IMR-90 (cell line): ENCODE data around the gene ZG16. TPM values are rescaled to one million over a fixed set of nuclear protein-coding genes. Genes with fewer than 3 reads are reported as not detected.

Experiments used
- ATAC-seq: fragments of 200-7000 bp; cut with Tn5 transposase; 2 replicates; pipeline ENCODE4 v1.9.1; 2020; ENCODE audit warnings: low read depth, mild to moderate bottlenecking, moderate library complexity
- BruUV-seq: library from RNA; stranded (reverse); fragments of 400-500 nt; replicated peaks from 2 replicates; lab custom pipeline; 2021; lab: Mats Ljungman, UMichigan
- CTCF ChIA-PET: fragments of 300-600 bp; formaldehyde crosslinking; extraction: SDS; loops from one replicate; lab custom pipeline; 2021; ENCODE audit warnings: antibody characterized with exemption; lab: Yijun Ruan, JAX
- POLR2A ChIA-PET: fragments of 300-600 bp; sonication (Branson Sonifier 250); formaldehyde crosslinking; loops from one replicate; lab custom pipeline; 2022; ENCODE audit warnings: antibody characterized with exemption; ENCODE audit not compliant: unreplicated experiment; lab: Charles Lee
- DNase-seq: peaks from one replicate; pipeline ENCODE4 v3.0.0; 2013
- H2AFZ ChIP-seq: replicated peaks from 2 replicates; pipeline ENCODE3; 2013; ENCODE audit warnings: low read length, mild to moderate bottlenecking; ENCODE audit not compliant: poor library complexity
- H2AK5ac ChIP-seq: 2 replicates; pipeline ENCODE4 v1.6.1; 2013; ENCODE audit warnings: low read depth, low read length, inconsistent platforms
- H2AK9ac ChIP-seq: replicated peaks from 2 replicates; pipeline ENCODE3; 2013; ENCODE audit warnings: mild to moderate bottlenecking, low read depth, low read length, moderate library complexity; ENCODE audit not compliant: poor library complexity
- H2BK120ac ChIP-seq: 2 replicates; pipeline ENCODE4 v1.6.1; 2013; ENCODE audit warnings: low read depth, low read length, inconsistent platforms
- H2BK15ac ChIP-seq: 3 replicates; pipeline ENCODE4 v1.6.1; 2013; ENCODE audit warnings: low read depth, low read length, inconsistent platforms
- H2BK20ac ChIP-seq: 2 replicates; pipeline ENCODE4 v1.6.1; 2013; ENCODE audit warnings: low read depth, mild to moderate bottlenecking, inconsistent platforms, low read length, moderate library complexity
- H2BK5ac ChIP-seq: 2 replicates; pipeline ENCODE4 v1.6.1; 2013; ENCODE audit warnings: mild to moderate bottlenecking, low read depth, low read length, inconsistent platforms; ENCODE audit not compliant: poor library complexity, severe bottlenecking
- H3K14ac ChIP-seq: replicated peaks from 2 replicates; pipeline ENCODE4 v1.6.1; 2013; ENCODE audit warnings: low read depth, low read length, inconsistent platforms
- H3K18ac ChIP-seq: 2 replicates; pipeline ENCODE4 v1.6.1; 2013; ENCODE audit warnings: low read depth, low read length, control low read depth
- H3K23ac ChIP-seq: 2 replicates; pipeline ENCODE4 v1.6.1; 2013; ENCODE audit warnings: low read depth, low read length, inconsistent platforms
- H3K27ac ChIP-seq: 2 replicates; pipeline ENCODE4 v1.5.1; 2013; ENCODE audit warnings: mild to moderate bottlenecking, control low read depth, low read length; ENCODE audit not compliant: insufficient read depth
- H3K27me3 ChIP-seq: 2 replicates; pipeline ENCODE4 v1.6.1; 2013; ENCODE audit warnings: low read length; ENCODE audit not compliant: control insufficient read depth, insufficient read depth
- H3K36me3 ChIP-seq: 2 replicates; pipeline ENCODE4 v1.6.1; 2013; ENCODE audit warnings: low read length, mixed read lengths; ENCODE audit not compliant: control insufficient read depth, insufficient read depth
- H3K4ac ChIP-seq: 2 replicates; pipeline ENCODE4 v1.6.1; 2013; ENCODE audit warnings: low read depth, low read length, inconsistent platforms
- H3K4me1 ChIP-seq: 2 replicates; pipeline ENCODE4 v1.6.1; 2013; ENCODE audit warnings: low read length, mixed read lengths; ENCODE audit not compliant: control insufficient read depth, insufficient read depth
- H3K4me2 ChIP-seq: 2 replicates; pipeline ENCODE4 v1.6.1; 2013; ENCODE audit warnings: low read depth, mild to moderate bottlenecking, control low read depth, low read length, moderate library complexity
- H3K4me3 ChIP-seq: 2 replicates; pipeline ENCODE4 v1.5.1; 2013; ENCODE audit warnings: low read depth, mild to moderate bottlenecking, control low read depth, low read length, moderate library complexity; ENCODE audit not compliant: insufficient read depth
- H3K56ac ChIP-seq: 2 replicates; pipeline ENCODE4 v1.6.1; 2013; ENCODE audit warnings: low read length, inconsistent platforms; ENCODE audit not compliant: insufficient read depth; ENCODE audit errors: extremely low read depth
- H3K79me1 ChIP-seq, 2 experiments: 2 replicates each; pipeline ENCODE4 v1.6.1; 2013; ENCODE audit warnings: low read length in 2 of 2, inconsistent platforms in 1 of 2, low read depth in 1 of 2
- H3K9ac ChIP-seq: 2 replicates; pipeline ENCODE4 v1.6.1; 2013; ENCODE audit warnings: low read depth, low read length, control low read depth
- H3K9me1 ChIP-seq: 2 replicates; pipeline ENCODE4 v1.6.1; 2013; ENCODE audit warnings: low read length, inconsistent platforms; ENCODE audit not compliant: insufficient read depth
- H3K9me3 ChIP-seq: 2 replicates; pipeline ENCODE4 v1.6.1; 2013; ENCODE audit warnings: low read length; ENCODE audit not compliant: control insufficient read depth, insufficient read depth
- H4K20me1 ChIP-seq: 2 replicates; pipeline ENCODE4 v1.6.1; 2013; ENCODE audit warnings: low read length, inconsistent platforms; ENCODE audit not compliant: insufficient read depth
- H4K5ac ChIP-seq: 2 replicates; pipeline ENCODE4 v1.6.1; 2013; ENCODE audit warnings: mild to moderate bottlenecking, low read depth, low read length, control low read depth
- H4K8ac ChIP-seq, 2 experiments: 2 replicates each; pipeline ENCODE4 v1.6.1; 2013; ENCODE audit warnings: low read depth in 2 of 2, low read length in 2 of 2, control low read depth in 1 of 2, inconsistent platforms in 1 of 2
- H4K91ac ChIP-seq: 2 replicates; pipeline ENCODE4 v1.6.1; 2013; ENCODE audit warnings: low read depth, low read length, inconsistent platforms; ENCODE audit not compliant: insufficient read depth
- BHLHE40 ChIP-seq: fragments of 150-350 bp; IDR thresholded peaks from 2 replicates; pipeline ENCODE4 v1.6.1; 2016; ENCODE audit warnings: mild to moderate bottlenecking, low read depth, low read length
- CEBPB ChIP-seq: IDR thresholded peaks from 2 replicates; pipeline ENCODE4 v1.6.1; 2012; ENCODE audit warnings: low read depth, low read length, improper control_type of control experiment
- CHD1 ChIP-seq: IDR thresholded peaks from 2 replicates; pipeline ENCODE4 v1.6.1; 2012; ENCODE audit warnings: low read depth, low read length, improper control_type of control experiment
- CTCF ChIP-seq: conservative IDR thresholded peaks from 2 replicates; pipeline ENCODE4 v1.5.1; 2012; ENCODE audit warnings: mild to moderate bottlenecking, low read depth, low read length, improper control_type of control experiment
- FOS ChIP-seq: fragments of 150-350 bp; IDR thresholded peaks from 2 replicates; pipeline ENCODE4 v1.6.1; 2016; ENCODE audit warnings: low read depth, low read length
- MAFK ChIP-seq: IDR thresholded peaks from 2 replicates; pipeline ENCODE4 v1.6.1; 2012; ENCODE audit warnings: low read depth, low read length, improper control_type of control experiment
- MAZ ChIP-seq: IDR thresholded peaks from 2 replicates; pipeline ENCODE4 v1.6.1; 2012; ENCODE audit warnings: low read depth, mild to moderate bottlenecking, low read length, improper control_type of control experiment, moderate library complexity, borderline replicate concordance
- MXI1 ChIP-seq: IDR thresholded peaks from 2 replicates; pipeline ENCODE4 v1.6.1; 2012; ENCODE audit warnings: low read depth, mild to moderate bottlenecking, low read length, moderate library complexity, borderline replicate concordance
- NFE2L2 ChIP-seq: fragments of 150-350 bp; IDR thresholded peaks from 2 replicates; pipeline ENCODE4 v1.6.1; 2016; ENCODE audit warnings: low read depth, mild to moderate bottlenecking, low read length
- POLR2A ChIP-seq: IDR thresholded peaks from 2 replicates; pipeline ENCODE4 v1.6.1; 2012; ENCODE audit warnings: mild to moderate bottlenecking, low read depth, low read length
- RAD21 ChIP-seq: IDR thresholded peaks from 2 replicates; pipeline ENCODE4 v1.6.1; 2012; ENCODE audit warnings: low read length, improper control_type of control experiment
- RCOR1 ChIP-seq: IDR thresholded peaks from 2 replicates; pipeline ENCODE4 v1.6.1; 2012; ENCODE audit warnings: mild to moderate bottlenecking, low read length, improper control_type of control experiment; ENCODE audit not compliant: insufficient replicate concordance
- RFX5 ChIP-seq: IDR thresholded peaks from 2 replicates; pipeline ENCODE4 v1.8.0; 2012; ENCODE audit warnings: low read depth, mild to moderate bottlenecking, low read length, moderate library complexity
- SMC3 ChIP-seq: fragments of 150-350 bp; IDR thresholded peaks from 2 replicates; pipeline ENCODE4 v1.6.1; 2016; ENCODE audit warnings: low read depth, mild to moderate bottlenecking, antibody characterized with exemption, low read length, moderate library complexity
- USF2 ChIP-seq: fragments of 150-350 bp; IDR thresholded peaks from 2 replicates; pipeline ENCODE4 v1.6.1; 2017; ENCODE audit warnings: mild to moderate bottlenecking, antibody characterized with exemption, low read length, low read depth
- whole genome bisulfite sequencing, 2 experiments: methylation state at CpG; one replicate each; pipeline versions ENCODE4 v1.1.5 to v1.1.7; 2013; ENCODE audit warnings: missing lambda C conversion rate in 2 of 2; ENCODE audit not compliant: insufficient read length in 1 of 2; ENCODE audit errors: extremely low coverage in 2 of 2; 5-methylcytosine and 5-hydroxymethylcytosine counted together
- dilution Hi-C: fragments of 300-500 bp; cut with HindIII; formaldehyde crosslinking; loops from one replicate; pipeline ENCODE4 v1.14.3; 2018; ENCODE audit warnings: low sequenced_read_pairs; ENCODE audit not compliant: unreplicated experiment
- in situ Hi-C: fragments of 300-500 bp; cut with MboI; formaldehyde crosslinking; loops from 3 replicates; pipeline ENCODE4 v1.14.3; 2019; ENCODE audit warnings: low sequenced_read_pairs, inconsistent platforms, mixed read lengths
- intact Hi-C: fragments of 100-400 bp; cut with micrococcal nuclease; formaldehyde crosslinking; loops from 2 replicates; pipeline ENCODE4 v1.10.0; 2022
- polyA plus RNA-seq, 3 experiments: library from polyadenylated mRNA; depleted of rRNA; stranded (reverse); fragments of >200 nt; gene quantifications; 2 replicates each; pipeline ENCODE4 v1.2.3, GENCODE V29; 2012; ENCODE audit warnings: low replicate concordance in 1 of 3
- total RNA-seq: library from RNA; depleted of rRNA; stranded (reverse); fragments of >200 nt; gene quantifications from 2 replicates; pipeline ENCODE4 v1.2.3, GENCODE V29; 2012
- TF ChIP-seq, protein P1 (sequence below): fragments of 150-350 bp; IDR thresholded peaks from 2 replicates; pipeline ENCODE4 v1.6.1; 2016; ENCODE audit warnings: low read depth, mild to moderate bottlenecking, low read length, moderate library complexity, borderline replicate concordance

ZG16 gene
- total and polyA plus RNA-seq, 2 of the 4 experiments (the other 2 are of a cell fraction), result not detected

DNA sequence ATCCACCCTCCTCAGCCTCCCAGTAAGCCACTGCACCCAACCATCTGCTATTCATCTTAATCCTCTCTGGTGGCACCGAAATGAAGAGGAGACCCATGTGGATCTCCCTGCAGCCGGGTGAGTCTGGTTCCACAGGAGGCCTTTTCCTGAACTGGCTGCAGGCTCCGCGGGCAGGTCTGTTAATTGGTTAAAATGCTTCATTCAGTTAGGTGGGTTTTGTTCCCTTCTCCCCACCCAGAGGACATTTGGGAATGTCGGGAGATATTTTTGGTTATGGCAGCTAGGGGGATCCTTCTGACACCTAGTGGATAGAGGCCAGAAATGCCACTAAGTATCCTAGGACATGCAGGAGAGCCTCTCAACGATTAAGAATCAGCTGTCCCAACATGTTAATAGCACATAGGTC, 48.9 kb upstream of the ZG16 start:
- no peak overlapping the region for H3K4me3 ChIP-seq
- intact Hi-C loops, result loop anchor here (2.0 to 10.0 kb wide), 2 partner anchors 28 to 754 kb away; partner anchors contain the start of gene SPNS1

More for the DNA sequence above, 48.9 kb upstream of the ZG16 start:
- Histone ChIP-seq H3K27me3 (peaks cover 11% of the 10 kb centered on the region), H3K9me3 (no peaks in the 10 kb centered on the region), H3K23ac (no peak overlapping the region), H4K8ac (no peak overlapping the region), H3K4ac (no peak overlapping the region), H2BK15ac (no peak overlapping the region), H3K79me1 (no peaks in the 10 kb centered on the region), H3K9me1 (no peaks in the 10 kb centered on the region), H3K18ac (no peak overlapping the region), H2BK120ac (no peak overlapping the region), H4K91ac (no peak overlapping the region), H3K9ac (no peak overlapping the region), H4K5ac (no peak overlapping the region), H4K20me1 (no peaks in the 10 kb centered on the region), H3K36me3 (no peaks in the 10 kb centered on the region), H3K4me1 (no peaks in the 10 kb centered on the region), H3K14ac (no peak overlapping the region), H3K56ac (no peak overlapping the region), H2AK9ac (no peak overlapping the region), H2BK5ac (no peak overlapping the region), H3K4me2 (no peak overlapping the region), H3K27ac (no peak overlapping the region), H2AFZ (peak overlapping the region; percentile 82), H2BK20ac (no peak overlapping the region), H2AK5ac (no peak overlapping the region)
- peak; percentile 49 for DNase-seq
- ATAC-seq, result peak; percentile 86
- CTCF ChIA-PET, result interaction anchor here (1.0 to 1.5 kb wide), 5 partner anchors 22 to 88 kb away, joined by 3 to 6 read pairs (median 5); no protein-coding TSS in a partner anchor
- TF ChIP-seq RAD21, result peak; percentile 57
- no peak for TF ChIP-seq CEBPB
- no peak for TF ChIP-seq MAZ
- TF ChIP-seq POLR2A, result no peak
- TF ChIP-seq, protein P1, sequence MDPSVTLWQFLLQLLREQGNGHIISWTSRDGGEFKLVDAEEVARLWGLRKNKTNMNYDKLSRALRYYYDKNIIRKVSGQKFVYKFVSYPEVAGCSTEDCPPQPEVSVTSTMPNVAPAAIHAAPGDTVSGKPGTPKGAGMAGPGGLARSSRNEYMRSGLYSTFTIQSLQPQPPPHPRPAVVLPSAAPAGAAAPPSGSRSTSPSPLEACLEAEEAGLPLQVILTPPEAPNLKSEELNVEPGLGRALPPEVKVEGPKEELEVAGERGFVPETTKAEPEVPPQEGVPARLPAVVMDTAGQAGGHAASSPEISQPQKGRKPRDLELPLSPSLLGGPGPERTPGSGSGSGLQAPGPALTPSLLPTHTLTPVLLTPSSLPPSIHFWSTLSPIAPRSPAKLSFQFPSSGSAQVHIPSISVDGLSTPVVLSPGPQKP, result no peak
- no peak for TF ChIP-seq MAFK
- TF ChIP-seq CTCF, result peak; percentile 69
- no peak for TF ChIP-seq BHLHE40
- no peak for TF ChIP-seq NFE2L2
- no peak for TF ChIP-seq RFX5
- TF ChIP-seq MXI1, result no peak
- no peak for TF ChIP-seq USF2
- TF ChIP-seq SMC3, result peak; percentile 41; the same call in 1 of the 2 replicates
- no peak for TF ChIP-seq CHD1
- TF ChIP-seq FOS, result no peak
- no peak for TF ChIP-seq RCOR1
- in situ Hi-C loops, result no loop called here
- no CpG with 5 or more reads among the region's 6 CpGs for WGBS, 2 experiments
- BruUV-seq, result no TSS peak
- POLR2A ChIA-PET, result no interaction called here
- dilution Hi-C loops, result no loop called here
